ENCODE data around the gene OR13G1. TPM values are rescaled to one million over a fixed set of nuclear protein-coding genes. Genes with fewer than 3 reads are reported as not detected.
"Not testable (repeated sequence)": the region's sequence is repeated elsewhere in the genome, so short reads cannot be mapped to it uniquely, and the experiment has no call there.

The OR13G1 gene, protein sequence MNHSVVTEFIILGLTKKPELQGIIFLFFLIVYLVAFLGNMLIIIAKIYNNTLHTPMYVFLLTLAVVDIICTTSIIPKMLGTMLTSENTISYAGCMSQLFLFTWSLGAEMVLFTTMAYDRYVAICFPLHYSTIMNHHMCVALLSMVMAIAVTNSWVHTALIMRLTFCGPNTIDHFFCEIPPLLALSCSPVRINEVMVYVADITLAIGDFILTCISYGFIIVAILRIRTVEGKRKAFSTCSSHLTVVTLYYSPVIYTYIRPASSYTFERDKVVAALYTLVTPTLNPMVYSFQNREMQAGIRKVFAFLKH
- not detected in 2 replicates for total RNA-seq
- long read RNA-seq = 0 reads

DNA sequence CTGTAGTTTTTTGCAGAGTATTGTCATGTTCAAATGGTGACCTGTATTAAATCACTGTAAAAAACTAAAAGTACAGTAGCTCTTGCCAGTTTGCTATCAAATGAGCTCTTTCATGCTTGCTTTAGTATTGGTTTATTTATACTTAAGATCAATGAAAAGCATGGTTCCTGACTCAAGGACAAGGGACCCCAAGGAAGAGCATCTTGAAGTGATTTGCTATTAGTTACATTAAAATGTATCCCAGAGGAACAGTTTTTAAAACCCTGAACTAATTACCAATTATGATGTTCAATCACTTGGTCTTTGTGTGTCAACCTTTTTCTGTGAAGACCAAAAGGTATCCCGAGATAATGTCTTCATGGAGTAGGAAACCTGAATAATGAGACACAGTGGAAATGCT lies at the start of gene OR13G1:
OR13G1 (minus strand) TSS at position 101 of the 400 bp plus-strand sequence. CDS start 6,698 bp downstream, outside the sequence.
- no peaks in the 10 kb centered on the region for H3K9me3 Mint-ChIP-seq (ENCODE audit: unreplicated experiment)
- H3K27me3 Mint-ChIP-seq (ENCODE audit: unreplicated experiment) = no peaks in the 10 kb centered on the region
- no peaks in the 10 kb centered on the region for H3K36me3 Mint-ChIP-seq (ENCODE audit: unreplicated experiment)
- no peak for DNase-seq (ENCODE audit: extremely low spot score, unreplicated experiment)
- no peak within 1 kb of the TSS for H3K4me3 Mint-ChIP-seq (ENCODE audit: unreplicated experiment)
- H3K27ac Mint-ChIP-seq (ENCODE audit: unreplicated experiment) = no peak within 1 kb of the TSS
- no peak for TF ChIP-seq CTCF (IDR thresholded peaks at IDR 0.05)
- no peaks in the 10 kb centered on the region for H3K4me1 Mint-ChIP-seq (ENCODE audit: unreplicated experiment)

GRCh38 chr1:247721222-247721621 lies 41.7 kb upstream of the OR13G1 start:
- Mint-ChIP-seq H3K27me3 (ENCODE audit: unreplicated experiment) (no peaks in the 10 kb centered on the region), H3K27ac (ENCODE audit: unreplicated experiment) (no peak overlapping the region), H3K9me3 (ENCODE audit: unreplicated experiment) (peaks cover 13% of the 10 kb centered on the region), H3K4me3 (ENCODE audit: unreplicated experiment) (no peak overlapping the region), H3K36me3 (ENCODE audit: unreplicated experiment) (no peaks in the 10 kb centered on the region), H3K4me1 (ENCODE audit: unreplicated experiment) (no peaks in the 10 kb centered on the region)
- no peak for DNase-seq (ENCODE audit: extremely low spot score, unreplicated experiment)
- no peak for TF ChIP-seq CTCF (IDR thresholded peaks at IDR 0.05)

DNA sequence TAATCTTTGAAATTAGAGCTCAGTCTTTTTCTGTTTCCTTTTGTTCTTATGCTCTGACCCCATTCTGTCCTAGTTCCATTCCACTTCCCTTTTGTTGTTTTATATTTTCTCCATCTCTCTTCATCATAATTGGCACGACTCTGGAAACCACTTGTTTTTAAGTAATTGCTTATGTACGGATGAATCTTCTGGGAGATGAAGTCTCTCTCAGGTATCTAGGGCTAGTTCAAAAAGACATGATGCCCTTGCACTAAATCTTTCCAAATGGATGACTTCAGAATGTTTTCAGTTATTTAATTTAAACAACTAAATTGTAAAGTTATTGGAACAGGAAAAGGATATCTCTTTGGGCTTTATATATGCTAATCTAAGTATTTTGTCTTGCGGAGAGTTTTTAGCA lies 37.0 kb upstream of the OR13G1 start, which contains the start of gene OR6F1:
OR6F1 (minus strand) TSS at position 101 of the 400 bp plus-strand sequence. CDS start 3,891 bp downstream, outside the sequence.
- Mint-ChIP-seq H3K36me3 (ENCODE audit: unreplicated experiment) (no peaks in the 10 kb centered on the region), H3K4me1 (ENCODE audit: unreplicated experiment) (no peaks in the 10 kb centered on the region), H3K4me3 (ENCODE audit: unreplicated experiment) (no peak within 1 kb of the TSS), H3K27me3 (ENCODE audit: unreplicated experiment) (no peaks in the 10 kb centered on the region), H3K27ac (ENCODE audit: unreplicated experiment) (no peak within 1 kb of the TSS), H3K9me3 (ENCODE audit: unreplicated experiment) (peaks cover 9% of the 10 kb centered on the region)
- no peak for TF ChIP-seq CTCF (IDR thresholded peaks at IDR 0.05)
- DNase-seq (ENCODE audit: extremely low spot score, unreplicated experiment) = no peak

- Mint-ChIP-seq H3K27ac (ENCODE audit: unreplicated experiment) (no peak overlapping the region), H3K9me3 (ENCODE audit: unreplicated experiment) (peaks cover 8% of the 10 kb centered on the region), H3K27me3 (ENCODE audit: unreplicated experiment) (no peaks in the 10 kb centered on the region), H3K36me3 (ENCODE audit: unreplicated experiment) (no peaks in the 10 kb centered on the region), H3K4me3 (ENCODE audit: unreplicated experiment) (no peak overlapping the region), H3K4me1 (ENCODE audit: unreplicated experiment) (no peaks in the 10 kb centered on the region)
- DNase-seq (ENCODE audit: extremely low spot score, unreplicated experiment) = no peak
- TF ChIP-seq CTCF (IDR thresholded peaks at IDR 0.05) = no peak
These were observed 34.2 kb upstream of the OR13G1 start for GRCh38 chr1:247713753-247714152.

GRCh38 chr1:247710681-247711080 lies 31.1 kb upstream of the OR13G1 start:
- DNase-seq (ENCODE audit: extremely low spot score, unreplicated experiment); H3K4me1 Mint-ChIP-seq (ENCODE audit: unreplicated experiment); H3K27ac Mint-ChIP-seq (ENCODE audit: unreplicated experiment); H3K27me3 Mint-ChIP-seq (ENCODE audit: unreplicated experiment); H3K4me3 Mint-ChIP-seq (ENCODE audit: unreplicated experiment); H3K36me3 Mint-ChIP-seq (ENCODE audit: unreplicated experiment): not testable (repeated sequence)
- H3K9me3 Mint-ChIP-seq (ENCODE audit: unreplicated experiment) = peaks cover 15% of the 10 kb centered on the region

Data from osteocyte (in vitro differentiated cells).